HepG2 (cell line): ENCODE results near the gene COQ7. TPM values are rescaled to one million over a fixed set of nuclear protein-coding genes. Genes with fewer than 3 reads are reported as not detected.

Experiments used
- BORCS8-MEF2B ChIP-seq: sonication (generic); formaldehyde crosslinking; IDR thresholded peaks from 2 replicates; pipeline ENCODE4 v1.8.0; 2022; ENCODE audit warnings: mild to moderate bottlenecking, missing genetic modification reagents
- CBX5 ChIP-seq: sonication (generic); formaldehyde crosslinking; IDR thresholded peaks from 2 replicates; pipeline ENCODE4 v1.4.0; 2020; ENCODE audit warnings: missing genetic modification reagents, borderline replicate concordance
- HDAC2 ChIP-seq: sonication (generic); formaldehyde crosslinking; IDR thresholded peaks from 2 replicates; pipeline ENCODE4 v1.4.0; 2020; ENCODE audit warnings: missing genetic modification reagents
- PITX1 ChIP-seq: sonication (generic); formaldehyde crosslinking; IDR thresholded peaks from 2 replicates; pipeline ENCODE4 v1.5.1; 2020; ENCODE audit warnings: mild to moderate bottlenecking, missing genetic modification reagents
- POLR2AphosphoS5 ChIP-seq: IDR thresholded peaks from 2 replicates; pipeline ENCODE4 v1.6.1; 2012; ENCODE audit warnings: low read depth, low read length
- RAD21 ChIP-seq: fragments of 450-650 bp; formaldehyde crosslinking; IDR thresholded peaks from 2 replicates; pipeline ENCODE4 v1.5.0; 2020; ENCODE audit warnings: mild to moderate bottlenecking
- REXO4 ChIP-seq: sonication (generic); formaldehyde crosslinking; IDR thresholded peaks from 2 replicates; pipeline ENCODE4 v1.8.0; 2022; ENCODE audit warnings: missing genetic modification reagents, mild to moderate bottlenecking, borderline replicate concordance
- SMAD9 ChIP-seq: sonication (generic); formaldehyde crosslinking; IDR thresholded peaks from 2 replicates; pipeline ENCODE4 v1.5.1; 2020; ENCODE audit warnings: mild to moderate bottlenecking, missing genetic modification reagents
- SP5 ChIP-seq: IDR thresholded peaks from 2 replicates; pipeline ENCODE4 v1.6.1; 2016; ENCODE audit warnings: low read depth, borderline replicate concordance
- ZBTB7B ChIP-seq: sonication (generic); formaldehyde crosslinking; IDR thresholded peaks from 2 replicates; pipeline ENCODE4 v1.4.0; 2020; ENCODE audit warnings: missing genetic modification reagents
- ZNF44 ChIP-seq: sonication (generic); formaldehyde crosslinking; IDR thresholded peaks from 2 replicates; pipeline ENCODE4 v1.5.1; 2020; ENCODE audit warnings: mild to moderate bottlenecking, missing genetic modification reagents
- ZNF569 ChIP-seq: sonication (generic); formaldehyde crosslinking; IDR thresholded peaks from 2 replicates; pipeline ENCODE4 v1.5.0; 2020; ENCODE audit warnings: mild to moderate bottlenecking, missing genetic modification reagents, moderate library complexity, borderline replicate concordance
- polyA plus RNA-seq, 8 experiments: library from polyadenylated mRNA; depleted of rRNA in 3 of 8; stranded (reverse) in 7 of 8; unstranded in 1 of 8; fragments of >200 nt; fragmentation: Illumina TruSeq in 4 of 8; extraction: Trizol in 4 of 8; gene quantifications; 2 replicates each; pipeline versions ENCODE4 v1.2.1 to v1.2.3, GENCODE V29; 2011 to 2016; ENCODE audit warnings: low read depth in 4 of 8, missing spikeins in 1 of 8, mixed read lengths in 1 of 8; ENCODE audit not compliant: insufficient read depth in 1 of 8
- total RNA-seq, 5 experiments: library from RNA; depleted of rRNA; stranded (reverse); fragments of >200 nt; fragmentation: Illumina TruSeq; extraction: Trizol; gene quantifications; 2 replicates each; pipeline ENCODE4 v1.2.3, GENCODE V29; 2016; ENCODE audit warnings: low read depth in 1 of 5
- TF ChIP-seq, protein P1 (sequence below): IDR thresholded peaks from 2 replicates; pipeline ENCODE4 v1.6.1; 2016; ENCODE audit warnings: missing biosample characterization, missing genetic modification reagents, low read depth
- TF ChIP-seq, protein P2 (sequence below): IDR thresholded peaks from 2 replicates; pipeline ENCODE4 v1.6.1; 2016; ENCODE audit warnings: mild to moderate bottlenecking, missing biosample characterization, missing genetic modification reagents
- TF ChIP-seq, protein P3 (sequence below): sonication (generic); formaldehyde crosslinking; IDR thresholded peaks from 2 replicates; pipeline ENCODE4 v1.5.1; 2020; ENCODE audit warnings: missing genetic modification reagents, mild to moderate bottlenecking, borderline replicate concordance
- TF ChIP-seq, protein P4 (sequence below): sonication (generic); formaldehyde crosslinking; IDR thresholded peaks from 2 replicates; pipeline ENCODE4 v1.5.0; 2020; ENCODE audit warnings: mild to moderate bottlenecking, missing genetic modification reagents
- TF ChIP-seq, protein P5 (sequence below): sonication (generic); formaldehyde crosslinking; IDR thresholded peaks from 2 replicates; pipeline ENCODE4 v1.9.0; 2021; ENCODE audit warnings: mild to moderate bottlenecking, missing genetic modification reagents

COQ7 gene
- total and polyA plus RNA-seq, 2 of the 13 experiments (the other 11 are each of a cell fraction or from before 2014, with no cell fraction given) = 20.1 to 45.7 TPM

DNA sequence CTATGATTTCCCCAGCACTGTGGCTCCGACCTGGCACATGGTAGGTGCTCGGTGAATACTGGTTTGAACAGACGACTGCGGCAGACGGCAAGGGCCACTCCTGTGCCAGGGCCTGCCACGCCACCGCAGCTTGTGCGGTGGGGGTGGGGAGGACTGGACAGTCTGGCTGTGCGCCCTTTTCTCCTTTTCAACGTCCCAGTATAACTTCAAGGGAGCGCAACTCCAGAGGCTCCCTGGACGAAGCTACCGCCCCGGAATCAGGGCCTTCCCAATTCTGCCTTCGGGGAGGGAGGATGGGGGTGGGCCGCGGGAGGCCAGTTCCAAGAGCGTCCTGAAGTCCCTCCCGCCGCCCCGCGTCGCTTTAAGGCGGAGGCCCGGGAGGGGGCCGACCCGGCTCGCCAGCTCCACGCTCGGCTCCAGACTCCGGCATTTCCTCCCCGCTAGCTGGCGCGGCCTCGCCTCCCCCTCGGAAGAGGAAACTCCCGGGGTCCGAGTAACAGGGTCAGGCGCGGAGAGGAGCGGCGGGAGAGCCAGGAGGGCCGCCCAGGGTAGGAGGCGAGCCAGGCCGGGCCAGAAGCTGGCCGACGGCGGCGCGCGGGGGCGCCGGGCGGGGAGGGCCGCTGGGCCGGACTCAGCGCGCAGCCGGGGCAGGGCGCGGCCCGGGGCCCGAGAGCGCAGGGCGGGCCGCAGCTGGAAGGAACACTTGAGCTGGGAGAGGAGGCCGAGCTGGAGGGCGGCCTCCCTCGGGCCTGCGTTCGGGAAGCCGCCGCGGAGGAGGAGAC lies 46.4 kb downstream of the COQ7 start, which contains the start of gene ITPRIPL2 (continued):
- TF ChIP-seq, protein P1, sequence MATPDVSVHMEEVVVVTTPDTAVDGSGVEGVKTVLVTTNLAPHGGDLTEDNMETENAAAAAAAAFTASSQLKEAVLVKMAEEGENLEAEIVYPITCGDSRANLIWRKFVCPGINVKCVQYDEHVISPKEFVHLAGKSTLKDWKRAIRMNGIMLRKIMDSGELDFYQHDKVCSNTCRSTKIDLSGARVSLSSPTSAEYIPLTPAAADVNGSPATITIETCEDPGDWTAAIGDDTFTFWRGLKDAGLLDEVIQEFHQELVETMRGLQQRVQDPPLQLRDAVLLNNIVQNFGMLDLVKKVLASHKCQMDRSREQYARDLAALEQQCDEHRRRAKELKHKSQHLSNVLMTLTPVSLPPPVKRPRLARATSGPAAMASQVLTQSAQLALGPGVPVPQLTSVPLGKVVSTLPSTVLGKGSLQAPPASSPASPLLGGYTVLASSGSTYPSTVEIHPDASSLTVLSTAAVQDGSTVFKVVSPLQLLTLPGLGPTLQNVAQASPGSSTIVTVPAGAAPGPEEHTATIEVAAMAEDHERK = 0 out of 2 replicates have a peak, but pooled peaks have one; percentile 17
- TF ChIP-seq SP5 (peak; percentile 11; the same call in 1 of the 2 replicates), SMAD9 (CRISPR knock-in tag) (peak; percentile 85; the same call in 1 of the 2 replicates), REXO4 (CRISPR knock-in tag) (peak; percentile 19; the same call in 1 of the 2 replicates), ZBTB7B (CRISPR knock-in tag) (peak; percentile 79), ZNF44 (no peak), PITX1 (CRISPR knock-in tag) (0 out of 2 replicates have a peak, but pooled peaks have one; percentile 20), BORCS8-MEF2B (CRISPR knock-in tag) (peak; percentile 85; the same call in 1 of the 2 replicates), RAD21 (CRISPR knock-in tag) (peak; percentile 48), ZNF569 (no peak), CBX5 (CRISPR knock-in tag) (peak; percentile 94), POLR2AphosphoS5 (peak; percentile 69), HDAC2 (CRISPR knock-in tag) (peak; percentile 48)
- TF ChIP-seq, protein P2, sequence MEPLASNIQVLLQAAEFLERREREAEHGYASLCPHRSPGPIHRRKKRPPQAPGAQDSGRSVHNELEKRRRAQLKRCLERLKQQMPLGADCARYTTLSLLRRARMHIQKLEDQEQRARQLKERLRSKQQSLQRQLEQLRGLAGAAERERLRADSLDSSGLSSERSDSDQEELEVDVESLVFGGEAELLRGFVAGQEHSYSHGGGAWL (CRISPR knock-in tag) = peak; percentile 76; the same call in 1 of the 2 replicates
- TF ChIP-seq, protein P3, sequence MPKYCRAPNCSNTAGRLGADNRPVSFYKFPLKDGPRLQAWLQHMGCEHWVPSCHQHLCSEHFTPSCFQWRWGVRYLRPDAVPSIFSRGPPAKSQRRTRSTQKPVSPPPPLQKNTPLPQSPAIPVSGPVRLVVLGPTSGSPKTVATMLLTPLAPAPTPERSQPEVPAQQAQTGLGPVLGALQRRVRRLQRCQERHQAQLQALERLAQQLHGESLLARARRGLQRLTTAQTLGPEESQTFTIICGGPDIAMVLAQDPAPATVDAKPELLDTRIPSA (CRISPR knock-in tag) = peak; percentile 52; the same call in 1 of the 2 replicates
- TF ChIP-seq, protein P4, sequence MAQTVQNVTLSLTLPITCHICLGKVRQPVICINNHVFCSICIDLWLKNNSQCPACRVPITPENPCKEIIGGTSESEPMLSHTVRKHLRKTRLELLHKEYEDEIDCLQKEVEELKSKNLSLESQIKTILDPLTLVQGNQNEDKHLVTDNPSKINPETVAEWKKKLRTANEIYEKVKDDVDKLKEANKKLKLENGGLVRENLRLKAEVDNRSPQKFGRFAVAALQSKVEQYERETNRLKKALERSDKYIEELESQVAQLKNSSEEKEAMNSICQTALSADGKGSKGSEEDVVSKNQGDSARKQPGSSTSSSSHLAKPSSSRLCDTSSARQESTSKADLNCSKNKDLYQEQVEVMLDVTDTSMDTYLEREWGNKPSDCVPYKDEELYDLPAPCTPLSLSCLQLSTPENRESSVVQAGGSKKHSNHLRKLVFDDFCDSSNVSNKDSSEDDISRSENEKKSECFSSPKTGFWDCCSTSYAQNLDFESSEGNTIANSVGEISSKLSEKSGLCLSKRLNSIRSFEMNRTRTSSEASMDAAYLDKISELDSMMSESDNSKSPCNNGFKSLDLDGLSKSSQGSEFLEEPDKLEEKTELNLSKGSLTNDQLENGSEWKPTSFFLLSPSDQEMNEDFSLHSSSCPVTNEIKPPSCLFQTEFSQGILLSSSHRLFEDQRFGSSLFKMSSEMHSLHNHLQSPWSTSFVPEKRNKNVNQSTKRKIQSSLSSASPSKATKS (CRISPR knock-in tag) = no peak
- TF ChIP-seq, protein P5, sequence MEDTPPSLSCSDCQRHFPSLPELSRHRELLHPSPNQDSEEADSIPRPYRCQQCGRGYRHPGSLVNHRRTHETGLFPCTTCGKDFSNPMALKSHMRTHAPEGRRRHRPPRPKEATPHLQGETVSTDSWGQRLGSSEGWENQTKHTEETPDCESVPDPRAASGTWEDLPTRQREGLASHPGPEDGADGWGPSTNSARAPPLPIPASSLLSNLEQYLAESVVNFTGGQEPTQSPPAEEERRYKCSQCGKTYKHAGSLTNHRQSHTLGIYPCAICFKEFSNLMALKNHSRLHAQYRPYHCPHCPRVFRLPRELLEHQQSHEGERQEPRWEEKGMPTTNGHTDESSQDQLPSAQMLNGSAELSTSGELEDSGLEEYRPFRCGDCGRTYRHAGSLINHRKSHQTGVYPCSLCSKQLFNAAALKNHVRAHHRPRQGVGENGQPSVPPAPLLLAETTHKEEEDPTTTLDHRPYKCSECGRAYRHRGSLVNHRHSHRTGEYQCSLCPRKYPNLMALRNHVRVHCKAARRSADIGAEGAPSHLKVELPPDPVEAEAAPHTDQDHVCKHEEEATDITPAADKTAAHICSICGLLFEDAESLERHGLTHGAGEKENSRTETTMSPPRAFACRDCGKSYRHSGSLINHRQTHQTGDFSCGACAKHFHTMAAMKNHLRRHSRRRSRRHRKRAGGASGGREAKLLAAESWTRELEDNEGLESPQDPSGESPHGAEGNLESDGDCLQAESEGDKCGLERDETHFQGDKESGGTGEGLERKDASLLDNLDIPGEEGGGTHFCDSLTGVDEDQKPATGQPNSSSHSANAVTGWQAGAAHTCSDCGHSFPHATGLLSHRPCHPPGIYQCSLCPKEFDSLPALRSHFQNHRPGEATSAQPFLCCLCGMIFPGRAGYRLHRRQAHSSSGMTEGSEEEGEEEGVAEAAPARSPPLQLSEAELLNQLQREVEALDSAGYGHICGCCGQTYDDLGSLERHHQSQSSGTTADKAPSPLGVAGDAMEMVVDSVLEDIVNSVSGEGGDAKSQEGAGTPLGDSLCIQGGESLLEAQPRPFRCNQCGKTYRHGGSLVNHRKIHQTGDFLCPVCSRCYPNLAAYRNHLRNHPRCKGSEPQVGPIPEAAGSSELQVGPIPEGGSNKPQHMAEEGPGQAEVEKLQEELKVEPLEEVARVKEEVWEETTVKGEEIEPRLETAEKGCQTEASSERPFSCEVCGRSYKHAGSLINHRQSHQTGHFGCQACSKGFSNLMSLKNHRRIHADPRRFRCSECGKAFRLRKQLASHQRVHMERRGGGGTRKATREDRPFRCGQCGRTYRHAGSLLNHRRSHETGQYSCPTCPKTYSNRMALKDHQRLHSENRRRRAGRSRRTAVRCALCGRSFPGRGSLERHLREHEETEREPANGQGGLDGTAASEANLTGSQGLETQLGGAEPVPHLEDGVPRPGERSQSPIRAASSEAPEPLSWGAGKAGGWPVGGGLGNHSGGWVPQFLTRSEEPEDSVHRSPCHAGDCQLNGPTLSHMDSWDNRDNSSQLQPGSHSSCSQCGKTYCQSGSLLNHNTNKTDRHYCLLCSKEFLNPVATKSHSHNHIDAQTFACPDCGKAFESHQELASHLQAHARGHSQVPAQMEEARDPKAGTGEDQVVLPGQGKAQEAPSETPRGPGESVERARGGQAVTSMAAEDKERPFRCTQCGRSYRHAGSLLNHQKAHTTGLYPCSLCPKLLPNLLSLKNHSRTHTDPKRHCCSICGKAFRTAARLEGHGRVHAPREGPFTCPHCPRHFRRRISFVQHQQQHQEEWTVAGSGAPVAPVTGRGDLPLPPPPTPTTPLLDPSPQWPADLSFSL (CRISPR knock-in tag) = no peak
